ENCODE results near the gene ATP12A. TPM values are rescaled to one million over a fixed set of nuclear protein-coding genes. Genes with fewer than 3 reads are reported as not detected.

Gene ATP12A
- total and polyA plus RNA-seq, 7 donors, result not detected

DNA sequence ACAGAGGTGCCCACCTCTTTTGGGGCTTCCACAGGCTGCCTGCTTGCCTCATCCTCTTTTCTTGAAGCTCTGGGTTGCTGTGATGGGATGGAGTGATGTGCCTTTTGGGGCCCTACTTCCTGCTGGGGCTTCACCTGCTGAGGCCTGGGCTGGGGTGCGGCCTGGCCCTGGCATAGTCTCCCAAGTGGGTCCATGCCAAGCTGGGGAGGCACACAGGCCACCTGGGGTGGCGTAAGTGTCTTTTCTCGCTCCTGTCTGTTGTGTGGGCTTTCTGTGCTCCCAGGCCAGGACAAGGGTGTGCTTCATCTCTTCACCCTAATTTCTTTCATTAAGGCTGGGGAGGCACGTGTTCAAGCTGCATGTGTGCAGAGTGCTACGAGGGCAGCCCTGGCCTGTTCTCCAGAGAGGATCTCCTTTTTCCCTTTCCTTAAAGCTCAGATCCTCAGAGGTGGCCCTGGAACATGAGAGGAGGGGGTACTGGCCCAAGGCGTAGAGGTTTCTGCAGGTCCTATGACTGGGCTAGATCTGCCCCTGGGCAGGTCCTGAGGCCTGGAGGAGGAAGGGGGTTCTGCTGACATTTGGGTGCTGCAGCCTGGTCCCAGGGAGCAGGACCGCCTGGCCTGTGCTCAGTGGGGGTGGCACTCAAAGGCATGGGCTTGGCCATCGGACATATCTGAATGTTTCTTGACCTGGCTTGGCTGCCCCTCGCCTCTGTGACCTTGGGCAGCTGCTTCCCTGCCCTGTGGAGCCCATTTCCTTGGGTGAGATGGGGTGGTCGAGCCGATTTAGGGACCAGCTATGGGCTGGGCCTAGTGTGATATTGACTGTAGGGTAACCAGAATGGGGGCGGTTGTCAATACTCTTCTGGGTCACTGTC lies 60.0 kb downstream of the ATP12A start:
- H3K4me1 ChIP-seq, result no peaks in the 10 kb centered on the region
- peaks cover 0 to 19% (median 4%) of the 10 kb centered on the region in 3 donors for H3K27me3 ChIP-seq (ENCODE audit: insufficient read depth in 3 of 3, low read length in 2 of 3)
- TF ChIP-seq, protein P1, sequence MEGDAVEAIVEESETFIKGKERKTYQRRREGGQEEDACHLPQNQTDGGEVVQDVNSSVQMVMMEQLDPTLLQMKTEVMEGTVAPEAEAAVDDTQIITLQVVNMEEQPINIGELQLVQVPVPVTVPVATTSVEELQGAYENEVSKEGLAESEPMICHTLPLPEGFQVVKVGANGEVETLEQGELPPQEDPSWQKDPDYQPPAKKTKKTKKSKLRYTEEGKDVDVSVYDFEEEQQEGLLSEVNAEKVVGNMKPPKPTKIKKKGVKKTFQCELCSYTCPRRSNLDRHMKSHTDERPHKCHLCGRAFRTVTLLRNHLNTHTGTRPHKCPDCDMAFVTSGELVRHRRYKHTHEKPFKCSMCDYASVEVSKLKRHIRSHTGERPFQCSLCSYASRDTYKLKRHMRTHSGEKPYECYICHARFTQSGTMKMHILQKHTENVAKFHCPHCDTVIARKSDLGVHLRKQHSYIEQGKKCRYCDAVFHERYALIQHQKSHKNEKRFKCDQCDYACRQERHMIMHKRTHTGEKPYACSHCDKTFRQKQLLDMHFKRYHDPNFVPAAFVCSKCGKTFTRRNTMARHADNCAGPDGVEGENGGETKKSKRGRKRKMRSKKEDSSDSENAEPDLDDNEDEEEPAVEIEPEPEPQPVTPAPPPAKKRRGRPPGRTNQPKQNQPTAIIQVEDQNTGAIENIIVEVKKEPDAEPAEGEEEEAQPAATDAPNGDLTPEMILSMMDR (IDR thresholded peaks at IDR 0.05), result no peak
- no peak overlapping the region for H3K27ac ChIP-seq
- 92 to 94% (median 92%) methylated on average over 12 of the region's 12 CpGs for WGBS, 3 donors
- H3K4me3 ChIP-seq, result no peak overlapping the region
- no peak for ATAC-seq
- H3K9me3 ChIP-seq, result no peaks in the 10 kb centered on the region
- no peak for DNase-seq
- H3K36me3 ChIP-seq (ENCODE audit: insufficient read depth in 1 of 2, low read depth in 1 of 2), result no peaks in the 10 kb centered on the region
- intact Hi-C loops (cut with DNase I), result no loop called here

DNA sequence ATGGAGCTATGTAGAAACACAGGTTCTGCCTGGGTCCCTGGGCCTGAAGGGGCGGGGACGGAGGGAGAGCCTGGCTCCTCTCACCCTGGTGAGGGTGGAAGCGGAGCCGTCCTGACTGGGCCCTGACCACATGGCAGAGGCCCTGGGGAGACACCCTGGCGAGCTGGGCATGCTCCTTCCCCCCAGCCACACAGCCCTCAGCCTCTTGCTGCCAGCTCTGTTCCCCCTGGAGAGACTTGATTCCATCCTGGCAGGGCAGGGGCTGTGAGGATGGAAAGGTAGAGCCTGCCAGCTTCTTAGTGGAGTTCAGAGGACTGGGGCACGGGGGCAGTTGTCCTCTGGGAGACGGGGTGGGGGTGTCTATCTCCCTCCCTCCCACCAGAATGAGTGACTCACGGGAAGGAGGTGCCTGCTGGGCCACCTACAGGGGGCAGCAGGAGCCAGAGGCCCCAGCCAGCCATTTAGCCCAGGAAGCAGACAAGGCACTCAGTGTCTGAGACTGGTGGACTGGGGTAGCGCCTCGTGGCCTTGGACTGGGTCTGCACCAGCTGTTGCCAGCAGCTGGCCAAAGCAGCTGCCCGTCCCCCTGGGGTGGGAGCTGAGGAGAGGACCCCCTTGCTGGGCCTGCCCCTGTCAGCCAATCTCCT lies 60.9 kb downstream of the ATP12A start:
- TF ChIP-seq, protein P1 (IDR thresholded peaks at IDR 0.05), result no peak
- Histone ChIP-seq H3K36me3 (ENCODE audit: insufficient read depth in 1 of 2, low read depth in 1 of 2) (no peaks in the 10 kb centered on the region), H3K27me3 (ENCODE audit: insufficient read depth in 3 of 3, low read length in 2 of 3) (peaks cover 0 to 27% (median 9%) of the 10 kb centered on the region in 3 donors), H3K27ac (no peak overlapping the region), H3K4me3 (no peak overlapping the region), H3K4me1 (no peaks in the 10 kb centered on the region), H3K9me3 (no peaks in the 10 kb centered on the region)
- 68 to 74% (median 71%) methylated on average over 11 of the region's 11 CpGs for WGBS, 3 donors
- intact Hi-C loops (cut with DNase I), result no loop called here
- DNase-seq (no peak), ATAC-seq (no peak)

DNA sequence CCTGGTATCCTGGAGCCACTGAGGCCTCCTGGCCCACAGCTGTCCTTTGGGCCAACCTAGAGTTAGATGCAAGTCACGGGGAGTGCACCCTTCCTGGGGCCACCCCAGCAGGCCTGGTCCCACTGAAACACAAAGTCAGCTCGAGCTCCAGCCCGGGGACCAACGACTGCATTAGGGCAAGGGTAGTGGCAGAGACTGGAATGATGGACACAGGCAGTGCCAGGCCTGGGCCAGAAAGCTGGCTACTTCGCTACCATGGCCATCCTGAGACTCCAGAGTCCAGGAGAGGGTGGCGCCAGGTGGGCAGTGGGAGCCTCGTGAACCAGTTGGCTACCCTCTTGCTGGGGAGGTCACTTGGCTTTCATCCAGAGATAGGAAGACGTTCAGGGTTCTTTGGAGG lies 61.6 kb downstream of the ATP12A start:
- ATAC-seq (no peak), DNase-seq (no peak)
- TF ChIP-seq, protein P1 (IDR thresholded peaks at IDR 0.05), result no peak
- intact Hi-C loops (cut with DNase I), result no loop called here
- Histone ChIP-seq H3K4me3 (no peak overlapping the region), H3K9me3 (no peaks in the 10 kb centered on the region), H3K27ac (no peak overlapping the region), H3K36me3 (ENCODE audit: insufficient read depth in 1 of 2, low read depth in 1 of 2) (no peaks in the 10 kb centered on the region), H3K4me1 (peaks cover 4% of the 10 kb centered on the region), H3K27me3 (ENCODE audit: insufficient read depth in 3 of 3, low read length in 2 of 3) (peaks cover 0 to 34% (median 10%) of the 10 kb centered on the region in 3 donors)
- 55 to 61% (median 61%) methylated on average over 8 of the region's 8 CpGs for WGBS, 3 donors

DNA sequence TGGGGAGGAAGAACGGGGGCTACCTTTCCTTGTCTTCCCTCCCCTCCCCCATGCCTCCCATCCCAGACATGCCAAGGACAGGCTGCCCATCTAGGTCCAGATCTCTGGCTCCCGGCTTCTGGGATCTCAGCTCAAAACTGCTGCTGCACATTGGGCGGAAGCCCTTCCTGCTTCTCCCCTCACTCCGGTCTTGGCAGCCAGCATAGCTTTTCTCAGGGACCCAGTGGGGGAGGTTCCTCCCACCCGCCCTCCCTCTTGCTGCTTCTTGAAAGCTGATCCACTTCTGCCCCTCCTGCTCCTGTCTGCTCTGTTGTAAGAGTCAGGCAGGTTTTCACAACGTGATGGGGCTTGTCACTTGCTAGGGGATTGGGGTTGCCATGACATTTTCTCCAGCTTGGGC lies 62.1 kb downstream of the ATP12A start:
- no peak for ATAC-seq
- TF ChIP-seq, protein P1 (IDR thresholded peaks at IDR 0.05), result no peak
- intact Hi-C loops (cut with DNase I), result no loop called here

More for the DNA sequence above, 62.1 kb downstream of the ATP12A start:
- Histone ChIP-seq H3K36me3 (ENCODE audit: insufficient read depth in 1 of 2, low read depth in 1 of 2) (no peaks in the 10 kb centered on the region), H3K27me3 (ENCODE audit: insufficient read depth in 3 of 3, low read length in 2 of 3) (peaks cover 0 to 39% (median 10%) of the 10 kb centered on the region in 3 donors), H3K9me3 (no peaks in the 10 kb centered on the region), H3K4me3 (no peak overlapping the region), H3K4me1 (peaks cover 7% of the 10 kb centered on the region), H3K27ac (no peak overlapping the region)
- DNase-seq, result no peak
- WGBS, 3 donors, result 12 to 24% (median 24%) methylated on average over 5 to 6 of the region's 6 CpGs

Data from psoas muscle (tissue), 8 donors.